ENCODE data around the gene SVBP.
"Not testable (repeated sequence)": the region's sequence is repeated elsewhere in the genome, so short reads cannot be mapped to it uniquely, and the experiment has no call there.

SVBP gene

GRCh38 chr1:42841010-42841409 lies 23.8 kb upstream of the SVBP start:
- DNase-seq, result no peak

GRCh38 chr1:42838482-42839190 lies 21.4 kb upstream of the SVBP start:
- DNase-seq, result no peak

- no peak for DNase-seq
These were observed 20.5 kb upstream of the SVBP start for GRCh38 chr1:42837709-42838108.

- no peak for DNase-seq
These were observed 18.2 kb upstream of the SVBP start for GRCh38 chr1:42835422-42835821.

GRCh38 chr1:42834803-42835202 lies 17.6 kb upstream of the SVBP start:
- no peak for DNase-seq

- no peak for DNase-seq
These were observed 16.8 kb upstream of the SVBP start for GRCh38 chr1:42833981-42834380.

- no peak for DNase-seq
These were observed 15.5 kb upstream of the SVBP start for GRCh38 chr1:42832641-42833240.

GRCh38 chr1:42831273-42831672 lies 14.1 kb upstream of the SVBP start:
- no peak for DNase-seq

GRCh38 chr1:42830631-42831030 lies 13.4 kb upstream of the SVBP start:
- DNase-seq, result no peak

- no peak for DNase-seq
These were observed 8.0 kb upstream of the SVBP start for GRCh38 chr1:42825036-42825851.

- DNase-seq, result no peak
These were observed 7.4 kb upstream of the SVBP start for GRCh38 chr1:42824481-42825035.

GRCh38 chr1:42822800-42823392 lies 5.7 kb upstream of the SVBP start:
- no peak for DNase-seq

- DNase-seq, result no peak
These were observed 4.5 kb upstream of the SVBP start for GRCh38 chr1:42821690-42822089.

GRCh38 chr1:42820813-42821212 lies 3.6 kb upstream of the SVBP start:
- no peak for DNase-seq

- no peak for DNase-seq
These were observed 779 bp upstream of the SVBP start for GRCh38 chr1:42817976-42818375.

GRCh38 chr1:42817440-42817767 lies 207 bp upstream of the SVBP start:
- DNase-seq, result no peak

- no peak for DNase-seq
These were observed 1.1 kb downstream of the SVBP start for GRCh38 chr1:42815941-42816584.

GRCh38 chr1:42814815-42815214 lies 2.4 kb downstream of the SVBP start:
- not testable (repeated sequence) for DNase-seq

GRCh38 chr1:42807056-42807668 lies 10.0 kb downstream of the SVBP start:
- DNase-seq, result no peak

- DNase-seq, result no peak
These were observed 10.6 kb downstream of the SVBP start for GRCh38 chr1:42806593-42806992.

GRCh38 chr1:42806171-42806570 lies 11.0 kb downstream of the SVBP start:
- no peak for DNase-seq

- DNase-seq, result no peak
These were observed 15.2 kb downstream of the SVBP start for GRCh38 chr1:42801832-42802473.
